Mesothelial cell of epicardium (in vitro differentiated cells): ENCODE results near the gene ERG. TPM values are rescaled to one million over a fixed set of nuclear protein-coding genes. Genes with fewer than 3 reads are reported as not detected.

ENCODE experiments used
- DNase-seq, 2 experiments: peaks; one replicate each; pipeline ENCODE4 v3.0.0; 2021; ENCODE audit warnings: low spot score in 2 of 2; ENCODE audit not compliant: unreplicated experiment in 2 of 2
- H3K27ac Mint-ChIP-seq: 2 replicates; pipeline ENCODE4 v1.8.0; 2021; ENCODE audit warnings: mixed read lengths
- H3K27me3 Mint-ChIP-seq: 2 replicates; pipeline ENCODE4 v1.8.0; 2021; ENCODE audit warnings: low read depth, mixed read lengths
- H3K36me3 Mint-ChIP-seq: 2 replicates; pipeline ENCODE4 v1.8.0; 2021; ENCODE audit warnings: mixed read lengths
- H3K4me1 Mint-ChIP-seq: 2 replicates; pipeline ENCODE4 v1.8.0; 2021; ENCODE audit warnings: mixed read lengths
- H3K4me3 Mint-ChIP-seq: 2 replicates; pipeline ENCODE4 v1.8.0; 2021; ENCODE audit warnings: mild to moderate bottlenecking, moderate library complexity, mixed read lengths
- H3K9me3 Mint-ChIP-seq: 2 replicates; pipeline ENCODE4 v1.8.0; 2021; ENCODE audit warnings: mixed read lengths
- total RNA-seq: library from RNA; stranded (reverse); gene quantifications from 3 replicates; pipeline ENCODE4 v1.2.1, GENCODE V29; 2021
- TF ChIP-seq, protein P1 (sequence below): fragments of 200-600 bp; sonication (generic); IDR thresholded peaks from one replicate; pipeline ENCODE4 v1.5.0; 2021; ENCODE audit warnings: antibody characterized with exemption; ENCODE audit not compliant: unreplicated experiment

The ERG gene
- total RNA-seq, 1 donor from 2014 or later, result 2.5 TPM

DNA sequence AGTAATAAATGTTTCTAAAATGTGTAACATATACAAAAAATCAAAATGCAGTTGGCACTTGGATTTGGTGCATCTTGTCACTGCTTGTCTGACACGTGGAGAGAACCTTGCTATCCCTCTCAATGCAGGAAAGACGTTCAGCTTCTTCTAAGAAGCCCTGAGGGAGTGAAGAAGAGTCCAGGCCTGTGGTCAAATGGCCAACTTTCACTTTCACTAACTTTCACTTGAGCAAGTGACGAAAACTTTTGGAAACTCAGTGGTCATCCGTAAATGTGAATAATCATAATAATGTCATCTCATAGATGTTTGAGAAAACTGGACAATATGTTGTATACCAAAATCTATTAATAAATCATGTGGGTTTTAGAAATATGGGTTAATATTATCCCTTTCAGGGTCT lies 61.9 kb downstream of the ERG start:
- no peak overlapping the region for H3K27ac Mint-ChIP-seq
- H3K9me3 Mint-ChIP-seq, result peaks cover 5% of the 10 kb centered on the region
- no peaks in the 10 kb centered on the region for H3K27me3 Mint-ChIP-seq
- H3K4me1 Mint-ChIP-seq, result peaks cover 29% of the 10 kb centered on the region
- DNase-seq, result no peak
- H3K4me3 Mint-ChIP-seq, result no peak overlapping the region
- no peaks in the 10 kb centered on the region for H3K36me3 Mint-ChIP-seq
- TF ChIP-seq, protein P1, sequence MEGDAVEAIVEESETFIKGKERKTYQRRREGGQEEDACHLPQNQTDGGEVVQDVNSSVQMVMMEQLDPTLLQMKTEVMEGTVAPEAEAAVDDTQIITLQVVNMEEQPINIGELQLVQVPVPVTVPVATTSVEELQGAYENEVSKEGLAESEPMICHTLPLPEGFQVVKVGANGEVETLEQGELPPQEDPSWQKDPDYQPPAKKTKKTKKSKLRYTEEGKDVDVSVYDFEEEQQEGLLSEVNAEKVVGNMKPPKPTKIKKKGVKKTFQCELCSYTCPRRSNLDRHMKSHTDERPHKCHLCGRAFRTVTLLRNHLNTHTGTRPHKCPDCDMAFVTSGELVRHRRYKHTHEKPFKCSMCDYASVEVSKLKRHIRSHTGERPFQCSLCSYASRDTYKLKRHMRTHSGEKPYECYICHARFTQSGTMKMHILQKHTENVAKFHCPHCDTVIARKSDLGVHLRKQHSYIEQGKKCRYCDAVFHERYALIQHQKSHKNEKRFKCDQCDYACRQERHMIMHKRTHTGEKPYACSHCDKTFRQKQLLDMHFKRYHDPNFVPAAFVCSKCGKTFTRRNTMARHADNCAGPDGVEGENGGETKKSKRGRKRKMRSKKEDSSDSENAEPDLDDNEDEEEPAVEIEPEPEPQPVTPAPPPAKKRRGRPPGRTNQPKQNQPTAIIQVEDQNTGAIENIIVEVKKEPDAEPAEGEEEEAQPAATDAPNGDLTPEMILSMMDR, result no peak

DNA sequence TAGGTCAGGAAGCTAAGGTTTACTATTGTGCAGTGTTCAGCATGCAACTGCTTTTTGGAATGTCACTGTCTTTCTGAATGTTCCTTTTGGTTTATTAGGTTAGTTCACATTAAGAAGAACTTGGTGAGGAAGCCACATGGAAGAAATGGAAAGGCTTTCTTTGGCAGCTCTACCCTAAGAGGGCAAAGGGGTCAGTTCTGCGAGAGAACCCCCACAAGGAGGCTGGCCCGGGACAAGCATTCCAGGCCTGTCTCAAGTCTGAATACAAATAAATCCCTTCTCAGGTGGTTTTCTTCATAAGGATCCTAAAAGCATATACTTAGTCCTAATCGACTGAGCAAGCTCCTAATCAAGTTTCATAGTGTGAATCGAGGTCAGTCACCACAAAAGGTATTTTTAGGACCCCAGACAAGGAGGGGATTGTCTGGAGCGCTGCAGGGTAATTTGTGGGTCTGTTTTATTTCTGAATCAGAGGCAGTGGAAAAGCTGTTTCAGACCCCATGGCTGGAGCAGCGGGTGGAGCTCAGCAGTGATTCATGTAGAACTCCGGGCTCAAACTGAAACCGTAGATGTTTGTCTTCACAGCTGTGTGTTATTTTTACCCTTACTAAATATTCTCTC lies 63.3 kb downstream of the ERG start:
- Mint-ChIP-seq H3K27me3 (no peaks in the 10 kb centered on the region), H3K4me1 (peaks cover 29% of the 10 kb centered on the region), H3K36me3 (no peaks in the 10 kb centered on the region), H3K27ac (peak overlapping the region; percentile 83), H3K4me3 (no peak overlapping the region), H3K9me3 (peaks cover 9% of the 10 kb centered on the region)
- no peak for DNase-seq
- TF ChIP-seq, protein P1, result no peak

DNA sequence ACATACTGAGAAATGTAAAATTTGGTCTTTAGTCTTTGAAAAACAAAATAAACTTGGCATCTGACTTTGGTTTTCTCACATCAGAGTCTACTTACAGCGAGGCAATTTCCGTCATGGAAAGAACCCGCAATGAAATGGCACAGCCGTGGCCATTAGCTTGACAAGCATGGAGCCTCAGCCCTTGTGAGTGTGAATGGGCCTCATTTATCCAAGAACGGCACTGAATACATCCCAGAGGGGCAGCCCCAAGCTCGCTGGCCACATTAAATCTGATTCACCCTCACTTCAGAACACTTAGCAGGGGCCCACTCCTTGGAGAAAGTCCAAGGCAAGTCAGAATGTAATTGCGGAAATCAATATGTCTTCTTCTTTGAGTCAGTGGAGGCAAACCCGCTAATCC lies 64.8 kb downstream of the ERG start:
- no peaks in the 10 kb centered on the region for H3K27me3 Mint-ChIP-seq
- peaks cover 10% of the 10 kb centered on the region for H3K9me3 Mint-ChIP-seq
- no peaks in the 10 kb centered on the region for H3K36me3 Mint-ChIP-seq
- DNase-seq, result no peak
- TF ChIP-seq, protein P1, result no peak
- H3K4me3 Mint-ChIP-seq, result no peak overlapping the region
- H3K4me1 Mint-ChIP-seq, result peaks cover 17% of the 10 kb centered on the region
- no peak overlapping the region for H3K27ac Mint-ChIP-seq

DNA sequence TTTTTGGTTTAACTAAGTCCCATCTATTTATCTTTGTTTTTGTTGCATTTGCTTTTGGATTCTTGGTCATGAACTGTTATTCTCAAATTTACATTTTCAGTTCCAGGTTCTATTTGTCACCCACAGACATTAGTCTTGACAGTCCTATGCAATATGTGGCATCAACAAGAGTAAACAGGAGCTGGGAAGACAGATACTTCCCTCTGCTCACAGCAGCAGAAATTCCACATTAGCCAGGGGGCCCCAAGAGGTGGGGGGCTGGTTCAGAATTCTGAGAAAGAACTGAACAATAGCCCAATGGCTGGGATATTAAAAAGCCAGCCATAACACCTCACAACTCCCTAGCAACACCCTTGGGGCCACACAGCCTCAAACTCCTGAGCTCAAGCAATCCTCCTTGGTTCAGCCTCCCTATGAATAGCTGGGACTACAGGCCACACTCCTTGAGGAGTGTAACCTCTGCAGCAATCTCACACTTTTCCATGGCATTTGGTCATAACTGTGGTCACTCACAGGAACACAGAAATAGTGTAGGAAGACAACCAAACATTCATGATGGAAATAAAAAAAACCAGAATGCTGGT lies 67.8 kb downstream of the ERG start:
- Mint-ChIP-seq H3K27me3 (peaks cover 5% of the 10 kb centered on the region), H3K9me3 (peaks cover 5% of the 10 kb centered on the region), H3K27ac (no peak overlapping the region), H3K36me3 (no peaks in the 10 kb centered on the region), H3K4me3 (no peak overlapping the region), H3K4me1 (peaks cover 8% of the 10 kb centered on the region)
- no peak for DNase-seq
- TF ChIP-seq, protein P1, result no peak

DNA sequence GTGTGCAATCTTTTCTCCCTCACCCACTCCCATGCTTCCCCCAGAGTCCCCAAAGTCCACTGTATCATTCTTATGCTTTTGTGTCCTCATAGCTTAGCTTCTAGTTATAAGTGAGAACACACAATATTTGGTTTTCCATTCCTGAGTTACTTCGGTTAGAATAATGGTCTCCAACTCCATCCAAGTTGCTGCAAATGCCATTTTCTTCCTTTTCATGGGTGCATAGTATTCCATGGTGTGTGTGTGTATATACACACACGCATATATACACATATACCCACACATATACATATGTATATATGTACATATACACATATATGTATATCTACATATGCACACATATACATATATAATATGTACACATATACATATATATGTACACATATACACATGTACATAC lies 69.3 kb downstream of the ERG start:
- Mint-ChIP-seq H3K27ac (no peak overlapping the region), H3K4me3 (no peak overlapping the region), H3K27me3 (peaks cover 5% of the 10 kb centered on the region), H3K36me3 (no peaks in the 10 kb centered on the region), H3K4me1 (peaks cover 6% of the 10 kb centered on the region), H3K9me3 (peaks cover 5% of the 10 kb centered on the region)
- DNase-seq, result no peak
- TF ChIP-seq, protein P1, result no peak
